HepG2 (cell line): ENCODE measurements around the gene RAC3. TPM values are rescaled to one million over a fixed set of nuclear protein-coding genes. Genes with fewer than 3 reads are reported as not detected.

ENCODE experiments used
- ARHGAP35 ChIP-seq: sonication (generic); formaldehyde crosslinking; IDR thresholded peaks from 2 replicates; pipeline ENCODE4 v1.9.0; 2022; ENCODE audit warnings: mild to moderate bottlenecking, inconsistent platforms, moderate library complexity, missing genetic modification reagents, borderline replicate concordance
- FOXM1 ChIP-seq: sonication (generic); formaldehyde crosslinking; IDR thresholded peaks from 2 replicates; pipeline ENCODE4 v1.5.0; 2020; ENCODE audit warnings: missing genetic modification reagents
- SIN3A ChIP-seq: IDR thresholded peaks from 2 replicates; pipeline ENCODE4 v1.6.1; 2011; ENCODE audit warnings: low read depth, mild to moderate bottlenecking, control low read depth, low read length, borderline replicate concordance
- SOX13 ChIP-seq, 3 experiments: fragments of 450-650 bp in 1 of 3; sonication (generic) in 1 of 3; formaldehyde crosslinking in 1 of 3; IDR thresholded peaks in 2 of 3; conservative IDR thresholded peaks in 1 of 3; 2 replicates each; pipeline versions ENCODE4 v1.5.0 to v1.6.1; 2016 to 2020; ENCODE audit warnings: antibody characterized with exemption in 1 of 3, mild to moderate bottlenecking in 1 of 3, missing compliant biosample characterization in 1 of 3, missing genetic modification reagents in 1 of 3, moderate library complexity in 1 of 3
- SRSF1 ChIP-seq: fragments of 200-400 bp; formaldehyde crosslinking; optimal IDR thresholded peaks from 2 replicates; pipeline ENCODE3; 2017; ENCODE audit warnings: mild to moderate bottlenecking, low read depth, low read length, moderate library complexity
- TBX3 ChIP-seq: fragments of 450-650 bp; IDR thresholded peaks from 2 replicates; pipeline ENCODE4 v1.6.1; 2017; ENCODE audit warnings: antibody characterized with exemption, mild to moderate bottlenecking, inconsistent platforms, borderline replicate concordance
- ZBTB7A ChIP-seq: sonication (generic); formaldehyde crosslinking; IDR thresholded peaks from 2 replicates; pipeline ENCODE4 v1.8.0; 2022; ENCODE audit warnings: mild to moderate bottlenecking, missing genetic modification reagents
- ZFY ChIP-seq: sonication (generic); formaldehyde crosslinking; IDR thresholded peaks from 2 replicates; pipeline ENCODE4 v1.4.0; 2020; ENCODE audit warnings: missing genetic modification reagents
- ZFYVE20 ChIP-seq: sonication (generic); formaldehyde crosslinking; IDR thresholded peaks from 2 replicates; pipeline ENCODE4 v1.8.0; 2023; ENCODE audit warnings: low read depth, mild to moderate bottlenecking, moderate library complexity, missing genetic modification reagents, borderline replicate concordance
- ZNF605 ChIP-seq: sonication (generic); formaldehyde crosslinking; IDR thresholded peaks from 2 replicates; pipeline ENCODE4 v1.8.0; 2022; ENCODE audit warnings: mild to moderate bottlenecking, missing genetic modification reagents
- ZNF768 ChIP-seq: sonication (generic); formaldehyde crosslinking; IDR thresholded peaks from 2 replicates; pipeline ENCODE4 v1.4.0; 2020; ENCODE audit warnings: missing genetic modification reagents
- ZSCAN30 ChIP-seq: sonication (generic); formaldehyde crosslinking; IDR thresholded peaks from 2 replicates; pipeline ENCODE4 v1.5.0; 2020; ENCODE audit warnings: mild to moderate bottlenecking, missing genetic modification reagents
- polyA plus RNA-seq, 8 experiments: library from polyadenylated mRNA; depleted of rRNA in 3 of 8; stranded (reverse) in 7 of 8; unstranded in 1 of 8; fragments of >200 nt; fragmentation: Illumina TruSeq in 4 of 8; extraction: Trizol in 4 of 8; gene quantifications; 2 replicates each; pipeline versions ENCODE4 v1.2.1 to v1.2.3, GENCODE V29; 2011 to 2016; ENCODE audit warnings: low read depth in 4 of 8, missing spikeins in 1 of 8, mixed read lengths in 1 of 8; ENCODE audit not compliant: insufficient read depth in 1 of 8
- total RNA-seq, 5 experiments: library from RNA; depleted of rRNA; stranded (reverse); fragments of >200 nt; fragmentation: Illumina TruSeq; extraction: Trizol; gene quantifications; 2 replicates each; pipeline ENCODE4 v1.2.3, GENCODE V29; 2016; ENCODE audit warnings: low read depth in 1 of 5
- TF ChIP-seq, protein P1 (sequence below): IDR thresholded peaks from 2 replicates; pipeline ENCODE4 v1.6.1; 2016; ENCODE audit warnings: low read depth
- TF ChIP-seq, protein P2 (sequence below), 2 experiments: sonication (generic) in 1 of 2; formaldehyde crosslinking in 1 of 2; IDR thresholded peaks; 2 replicates each; pipeline versions ENCODE4 v1.4.0 to v1.6.1; 2016 to 2020; ENCODE audit warnings: borderline replicate concordance in 1 of 2, low read depth in 1 of 2, mild to moderate bottlenecking in 1 of 2, missing genetic modification reagents in 1 of 2
- TF ChIP-seq, protein P3 (sequence below): sonication (generic); formaldehyde crosslinking; IDR thresholded peaks from 2 replicates; pipeline ENCODE4 v1.4.0; 2020; ENCODE audit warnings: missing genetic modification reagents, borderline replicate concordance

The RAC3 gene
- total and polyA plus RNA-seq, 2 of the 13 experiments (the other 11 are each of a cell fraction or from before 2014, with no cell fraction given), result 10.5 to 21.3 TPM

DNA sequence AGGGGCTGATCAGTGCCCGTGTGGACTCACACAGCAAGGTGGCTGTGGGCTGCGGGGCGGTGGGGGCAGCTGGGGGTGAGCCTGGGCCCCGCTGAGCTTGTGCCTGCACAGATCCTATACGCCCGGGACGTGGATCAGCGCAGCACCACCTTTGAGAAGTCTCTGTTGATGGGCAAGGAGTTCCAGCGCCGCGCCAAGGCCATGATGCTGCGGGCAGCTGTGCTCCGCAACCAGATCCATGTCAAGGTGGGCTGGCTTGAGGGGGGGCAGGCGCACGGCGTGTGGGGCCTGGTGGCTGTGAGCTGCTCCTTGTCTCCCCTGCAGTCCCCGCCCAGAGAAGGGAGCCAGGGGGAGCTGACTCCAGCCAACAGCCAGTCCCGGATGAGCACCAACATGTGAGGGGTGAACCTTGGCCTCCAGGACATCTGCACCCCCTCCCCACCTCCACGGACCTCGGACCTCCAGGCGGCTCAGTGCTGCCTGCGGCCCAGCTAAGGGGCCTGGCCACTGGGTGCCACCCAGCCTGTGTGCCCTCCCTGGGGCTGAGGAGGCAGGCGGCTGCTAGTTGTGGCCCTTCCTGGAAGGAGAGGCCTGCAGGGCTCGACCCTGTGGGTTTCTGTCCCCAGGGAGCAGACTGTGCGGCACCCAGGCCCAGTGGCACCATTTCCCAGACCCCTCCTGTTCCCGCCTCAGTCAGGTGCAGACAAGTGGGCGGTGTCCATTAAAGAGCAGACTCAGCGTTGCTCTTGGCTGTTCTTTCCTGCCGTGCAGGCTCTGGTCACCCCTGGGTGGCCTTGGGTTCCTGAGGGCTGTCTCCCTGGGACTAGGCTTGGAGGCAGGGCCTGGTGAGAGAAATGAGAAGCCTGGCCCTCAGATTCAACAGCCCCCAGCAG, 25.5 kb downstream of the RAC3 start (continued):
- TF ChIP-seq, protein P1, sequence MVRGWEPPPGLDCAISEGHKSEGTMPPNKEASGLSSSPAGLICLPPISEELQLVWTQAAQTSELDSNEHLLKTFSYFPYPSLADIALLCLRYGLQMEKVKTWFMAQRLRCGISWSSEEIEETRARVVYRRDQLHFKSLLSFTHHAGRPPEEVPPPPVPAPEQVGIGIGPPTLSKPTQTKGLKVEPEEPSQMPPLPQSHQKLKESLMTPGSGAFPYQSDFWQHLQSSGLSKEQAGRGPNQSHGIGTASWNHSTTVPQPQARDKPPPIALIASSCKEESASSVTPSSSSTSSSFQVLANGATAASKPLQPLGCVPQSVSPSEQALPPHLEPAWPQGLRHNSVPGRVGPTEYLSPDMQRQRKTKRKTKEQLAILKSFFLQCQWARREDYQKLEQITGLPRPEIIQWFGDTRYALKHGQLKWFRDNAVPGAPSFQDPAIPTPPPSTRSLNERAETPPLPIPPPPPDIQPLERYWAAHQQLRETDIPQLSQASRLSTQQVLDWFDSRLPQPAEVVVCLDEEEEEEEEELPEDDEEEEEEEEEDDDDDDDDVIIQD (CRISPR knock-in tag), result peak; percentile 21; the same call in 1 of the 2 replicates
- TF ChIP-seq SRSF1, result peak; percentile 72
- no peak for TF ChIP-seq TBX3
- TF ChIP-seq ZNF605 (CRISPR knock-in tag), result peak; percentile 55; the same call in 1 of the 2 replicates
- peak; percentile 81 for TF ChIP-seq ZFY (CRISPR knock-in tag)
- TF ChIP-seq ZFYVE20 (CRISPR knock-in tag), result no peak
- TF ChIP-seq SIN3A, result no peak
- TF ChIP-seq FOXM1 (CRISPR knock-in tag), result no peak
- TF ChIP-seq, protein P2, sequence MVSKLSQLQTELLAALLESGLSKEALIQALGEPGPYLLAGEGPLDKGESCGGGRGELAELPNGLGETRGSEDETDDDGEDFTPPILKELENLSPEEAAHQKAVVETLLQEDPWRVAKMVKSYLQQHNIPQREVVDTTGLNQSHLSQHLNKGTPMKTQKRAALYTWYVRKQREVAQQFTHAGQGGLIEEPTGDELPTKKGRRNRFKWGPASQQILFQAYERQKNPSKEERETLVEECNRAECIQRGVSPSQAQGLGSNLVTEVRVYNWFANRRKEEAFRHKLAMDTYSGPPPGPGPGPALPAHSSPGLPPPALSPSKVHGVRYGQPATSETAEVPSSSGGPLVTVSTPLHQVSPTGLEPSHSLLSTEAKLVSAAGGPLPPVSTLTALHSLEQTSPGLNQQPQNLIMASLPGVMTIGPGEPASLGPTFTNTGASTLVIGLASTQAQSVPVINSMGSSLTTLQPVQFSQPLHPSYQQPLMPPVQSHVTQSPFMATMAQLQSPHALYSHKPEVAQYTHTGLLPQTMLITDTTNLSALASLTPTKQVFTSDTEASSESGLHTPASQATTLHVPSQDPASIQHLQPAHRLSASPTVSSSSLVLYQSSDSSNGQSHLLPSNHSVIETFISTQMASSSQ (IDR thresholded peaks at IDR 0.05; ENCODE audit: low read depth), result no peak
- TF ChIP-seq, protein P2 (CRISPR knock-in tag; IDR thresholded peaks at IDR 0.05; ENCODE audit: borderline replicate concordance), result no peak
- TF ChIP-seq ZNF768, result peak; percentile 57
- no peak for TF ChIP-seq ZSCAN30 (CRISPR knock-in tag)
- TF ChIP-seq, protein P3, sequence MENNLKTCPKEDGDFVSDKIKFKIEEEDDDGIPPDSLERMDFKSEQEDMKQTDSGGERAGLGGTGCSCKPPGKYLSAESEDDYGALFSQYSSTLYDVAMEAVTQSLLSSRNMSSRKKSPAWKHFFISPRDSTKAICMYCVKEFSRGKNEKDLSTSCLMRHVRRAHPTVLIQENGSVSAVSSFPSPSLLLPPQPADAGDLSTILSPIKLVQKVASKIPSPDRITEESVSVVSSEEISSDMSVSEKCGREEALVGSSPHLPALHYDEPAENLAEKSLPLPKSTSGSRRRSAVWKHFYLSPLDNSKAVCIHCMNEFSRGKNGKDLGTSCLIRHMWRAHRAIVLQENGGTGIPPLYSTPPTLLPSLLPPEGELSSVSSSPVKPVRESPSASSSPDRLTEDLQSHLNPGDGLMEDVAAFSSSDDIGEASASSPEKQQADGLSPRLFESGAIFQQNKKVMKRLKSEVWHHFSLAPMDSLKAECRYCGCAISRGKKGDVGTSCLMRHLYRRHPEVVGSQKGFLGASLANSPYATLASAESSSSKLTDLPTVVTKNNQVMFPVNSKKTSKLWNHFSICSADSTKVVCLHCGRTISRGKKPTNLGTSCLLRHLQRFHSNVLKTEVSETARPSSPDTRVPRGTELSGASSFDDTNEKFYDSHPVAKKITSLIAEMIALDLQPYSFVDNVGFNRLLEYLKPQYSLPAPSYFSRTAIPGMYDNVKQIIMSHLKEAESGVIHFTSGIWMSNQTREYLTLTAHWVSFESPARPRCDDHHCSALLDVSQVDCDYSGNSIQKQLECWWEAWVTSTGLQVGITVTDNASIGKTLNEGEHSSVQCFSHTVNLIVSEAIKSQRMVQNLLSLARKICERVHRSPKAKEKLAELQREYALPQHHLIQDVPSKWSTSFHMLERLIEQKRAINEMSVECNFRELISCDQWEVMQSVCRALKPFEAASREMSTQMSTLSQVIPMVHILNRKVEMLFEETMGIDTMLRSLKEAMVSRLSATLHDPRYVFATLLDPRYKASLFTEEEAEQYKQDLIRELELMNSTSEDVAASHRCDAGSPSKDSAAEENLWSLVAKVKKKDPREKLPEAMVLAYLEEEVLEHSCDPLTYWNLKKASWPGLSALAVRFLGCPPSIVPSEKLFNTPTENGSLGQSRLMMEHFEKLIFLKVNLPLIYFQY, result peak; percentile 61; the same call in 1 of the 2 replicates
- peak; percentile 55; the same call in 1 of the 2 replicates for TF ChIP-seq ARHGAP35 (CRISPR knock-in tag)
- no peak for TF ChIP-seq SOX13 (IDR thresholded peaks at IDR 0.05)
- 0 out of 4 replicates have a peak, but pooled peaks of 1 of the 2 experiments have one; percentile 6 for TF ChIP-seq SOX13 (CRISPR knock-in tag; conservative IDR thresholded peaks at IDR 0.05 in 1 of 2, IDR thresholded peaks at IDR 0.05 in 1 of 2)
- peak; percentile 86; the same call in 1 of the 2 replicates for TF ChIP-seq ZBTB7A (CRISPR knock-in tag)
